Measurements from ENCODE around the gene LSP1.

Gene LSP1

DNA sequence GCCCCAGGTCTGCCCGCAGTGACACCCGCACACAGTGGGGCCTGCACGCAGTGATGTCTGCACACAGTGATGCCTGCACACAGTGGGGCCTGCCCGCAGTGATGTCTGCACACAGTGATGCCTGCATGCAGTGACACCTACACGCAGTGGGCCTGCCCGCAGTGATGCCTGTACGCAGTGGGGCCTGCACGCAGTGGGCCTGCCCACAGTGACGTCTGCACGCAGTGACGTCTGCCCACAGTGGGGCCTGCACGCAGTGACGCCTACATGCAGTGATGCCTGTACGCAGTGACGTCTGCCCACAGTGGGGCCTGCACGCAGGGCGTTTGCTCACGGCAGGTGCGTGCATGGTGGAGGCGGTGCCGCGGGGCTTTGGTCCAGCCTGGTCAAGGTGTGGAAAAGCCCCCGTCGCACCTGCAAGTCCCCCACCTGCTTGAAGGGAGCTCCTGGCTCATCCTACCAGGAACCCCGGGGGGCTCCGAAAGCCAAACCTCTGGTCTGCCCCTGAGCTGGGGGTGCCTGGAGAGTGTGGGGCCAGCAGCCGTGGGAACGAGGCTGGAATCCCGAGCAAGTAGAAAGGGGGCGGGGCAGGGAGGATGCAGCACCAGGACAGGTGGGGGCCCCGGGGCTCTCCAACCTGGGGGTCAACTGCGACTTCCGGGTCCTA lies 27.0 kb upstream of the LSP1 start:
- H4K20me1 ChIP-seq (ENCODE audit: insufficient read depth, low read length), result no peaks in the 10 kb centered on the region
- no peaks in the 10 kb centered on the region for H3K9me3 ChIP-seq (replicated peaks; ENCODE audit: insufficient read depth, low read length)
- no peak overlapping the region for H3K27ac ChIP-seq (ENCODE audit: low read length)
- H3F3A ChIP-seq (ENCODE audit: insufficient read depth, low read length), result no peaks in the 10 kb centered on the region
- no peak overlapping the region for H3K9ac ChIP-seq (ENCODE audit: low read length)
- H3K4me2 ChIP-seq (ENCODE audit: low read depth, low read length), result no peak overlapping the region
- H3K4me1 ChIP-seq (ENCODE audit: low read length), result no peaks in the 10 kb centered on the region
- TF ChIP-seq, protein P1, sequence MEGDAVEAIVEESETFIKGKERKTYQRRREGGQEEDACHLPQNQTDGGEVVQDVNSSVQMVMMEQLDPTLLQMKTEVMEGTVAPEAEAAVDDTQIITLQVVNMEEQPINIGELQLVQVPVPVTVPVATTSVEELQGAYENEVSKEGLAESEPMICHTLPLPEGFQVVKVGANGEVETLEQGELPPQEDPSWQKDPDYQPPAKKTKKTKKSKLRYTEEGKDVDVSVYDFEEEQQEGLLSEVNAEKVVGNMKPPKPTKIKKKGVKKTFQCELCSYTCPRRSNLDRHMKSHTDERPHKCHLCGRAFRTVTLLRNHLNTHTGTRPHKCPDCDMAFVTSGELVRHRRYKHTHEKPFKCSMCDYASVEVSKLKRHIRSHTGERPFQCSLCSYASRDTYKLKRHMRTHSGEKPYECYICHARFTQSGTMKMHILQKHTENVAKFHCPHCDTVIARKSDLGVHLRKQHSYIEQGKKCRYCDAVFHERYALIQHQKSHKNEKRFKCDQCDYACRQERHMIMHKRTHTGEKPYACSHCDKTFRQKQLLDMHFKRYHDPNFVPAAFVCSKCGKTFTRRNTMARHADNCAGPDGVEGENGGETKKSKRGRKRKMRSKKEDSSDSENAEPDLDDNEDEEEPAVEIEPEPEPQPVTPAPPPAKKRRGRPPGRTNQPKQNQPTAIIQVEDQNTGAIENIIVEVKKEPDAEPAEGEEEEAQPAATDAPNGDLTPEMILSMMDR (IDR thresholded peaks at IDR 0.05; ENCODE audit: low read length), result no peak
- no peaks in the 10 kb centered on the region for H3K36me3 ChIP-seq (replicated peaks; ENCODE audit: insufficient read depth, low read length)
- no peak overlapping the region for H2AFZ ChIP-seq (ENCODE audit: low read length)
- DNase-seq, result no peak
- no peak overlapping the region for H3K4me3 ChIP-seq (ENCODE audit: low read length)
- H3K27me3 ChIP-seq (replicated peaks; ENCODE audit: insufficient read depth, low read length), result peaks cover 85% of the 10 kb centered on the region
- no peaks in the 10 kb centered on the region for H3K79me2 ChIP-seq (ENCODE audit: low read length)
- no peaks in the 10 kb centered on the region for H3K9me2 ChIP-seq (replicated peaks; ENCODE audit: insufficient read depth, low read length)

DNA sequence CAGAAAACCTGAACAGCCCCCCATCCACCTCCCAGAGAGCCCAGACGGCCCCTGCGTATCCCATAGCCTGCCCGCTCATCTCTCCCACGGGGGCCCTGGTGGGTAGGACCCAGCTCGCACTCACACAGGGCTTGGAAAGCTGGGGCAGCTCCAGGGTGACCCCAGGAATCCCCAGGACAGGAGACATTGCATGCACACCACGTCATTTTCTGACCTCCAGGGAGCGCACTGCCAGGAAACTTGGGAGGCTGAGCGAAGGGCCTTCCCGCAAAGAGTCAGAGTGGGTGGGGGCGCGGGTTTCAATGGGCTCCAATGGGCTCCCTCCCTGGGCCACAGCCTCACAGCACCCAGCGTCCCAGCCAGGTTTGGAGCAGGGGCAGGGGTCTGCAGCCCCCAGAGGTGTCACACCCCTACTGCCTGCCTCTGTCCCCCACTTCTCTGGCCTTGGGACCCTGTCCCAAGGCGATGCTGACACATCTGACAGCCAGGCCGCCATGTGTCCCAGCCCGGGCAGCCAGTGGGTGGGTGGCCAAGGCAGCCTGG lies 26.3 kb upstream of the LSP1 start:
- Histone ChIP-seq H2AFZ (ENCODE audit: low read length) (no peak overlapping the region), H3K36me3 (replicated peaks; ENCODE audit: insufficient read depth, low read length) (no peaks in the 10 kb centered on the region), H3K27me3 (replicated peaks; ENCODE audit: insufficient read depth, low read length) (peaks cover 90% of the 10 kb centered on the region), H3K4me3 (ENCODE audit: low read length) (no peak overlapping the region), H3K9me2 (replicated peaks; ENCODE audit: insufficient read depth, low read length) (no peaks in the 10 kb centered on the region), H3K4me2 (ENCODE audit: low read depth, low read length) (no peak overlapping the region), H3K4me1 (ENCODE audit: low read length) (no peaks in the 10 kb centered on the region), H3K27ac (ENCODE audit: low read length) (no peak overlapping the region), H3F3A (ENCODE audit: insufficient read depth, low read length) (no peaks in the 10 kb centered on the region), H3K9ac (ENCODE audit: low read length) (no peak overlapping the region), H4K20me1 (ENCODE audit: insufficient read depth, low read length) (no peaks in the 10 kb centered on the region), H3K79me2 (ENCODE audit: low read length) (no peaks in the 10 kb centered on the region), H3K9me3 (replicated peaks; ENCODE audit: insufficient read depth, low read length) (no peaks in the 10 kb centered on the region)
- TF ChIP-seq EZH2phosphoT487 (IDR thresholded peaks at IDR 0.05; ENCODE audit: low read length), result no peak
- TF ChIP-seq, protein P1 (IDR thresholded peaks at IDR 0.05; ENCODE audit: low read length), result peak; percentile 19; the same call in 1 of the 2 replicates
- no peak for DNase-seq

DNA sequence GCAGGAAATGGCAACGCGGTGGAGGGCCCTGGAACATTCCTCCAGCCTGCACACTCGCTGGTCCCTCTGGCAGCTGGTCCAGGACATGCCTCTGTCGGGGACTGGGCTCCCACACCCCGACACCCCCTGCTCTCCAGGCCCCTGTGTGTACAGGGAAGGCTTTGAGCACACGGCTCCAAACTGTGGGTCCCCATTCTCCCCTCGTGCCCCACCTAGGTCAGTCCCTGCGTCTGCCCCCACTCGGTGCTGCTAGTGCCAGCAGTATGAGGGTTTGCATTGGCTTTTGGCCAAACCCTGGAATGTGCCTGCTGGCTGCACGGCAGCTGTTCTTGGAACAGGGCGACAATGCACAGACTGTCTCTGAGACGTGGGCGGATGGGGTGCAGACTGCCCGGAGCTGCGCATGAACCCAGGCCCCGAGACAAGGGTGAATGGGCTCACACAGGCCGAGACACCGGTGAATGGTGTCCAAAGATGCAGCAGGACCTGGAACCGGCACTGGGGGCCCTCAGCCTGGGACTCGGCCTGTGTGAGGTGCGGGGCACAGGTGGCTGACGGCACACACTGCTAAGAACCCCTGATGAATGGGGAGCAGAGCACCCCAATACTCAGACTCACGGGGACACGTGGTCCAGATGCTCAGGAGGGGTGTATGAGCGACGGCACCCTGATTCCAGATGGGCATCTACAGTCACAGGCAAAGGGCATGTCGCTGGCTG lies 25.6 kb upstream of the LSP1 start:
- Histone ChIP-seq H3K36me3 (replicated peaks; ENCODE audit: insufficient read depth, low read length) (no peaks in the 10 kb centered on the region), H2AFZ (ENCODE audit: low read length) (no peak overlapping the region), H3K4me3 (ENCODE audit: low read length) (no peak overlapping the region), H3K4me1 (ENCODE audit: low read length) (no peaks in the 10 kb centered on the region), H3K27ac (ENCODE audit: low read length) (no peak overlapping the region), H3F3A (ENCODE audit: insufficient read depth, low read length) (no peaks in the 10 kb centered on the region), H3K4me2 (ENCODE audit: low read depth, low read length) (no peak overlapping the region), H3K27me3 (replicated peaks; ENCODE audit: insufficient read depth, low read length) (peaks cover 96% of the 10 kb centered on the region), H3K79me2 (ENCODE audit: low read length) (no peaks in the 10 kb centered on the region), H3K9ac (ENCODE audit: low read length) (no peak overlapping the region), H3K9me3 (replicated peaks; ENCODE audit: insufficient read depth, low read length) (no peaks in the 10 kb centered on the region), H4K20me1 (ENCODE audit: insufficient read depth, low read length) (no peaks in the 10 kb centered on the region), H3K9me2 (replicated peaks; ENCODE audit: insufficient read depth, low read length) (no peaks in the 10 kb centered on the region)
- no peak for DNase-seq
- no peak for TF ChIP-seq EZH2phosphoT487 (IDR thresholded peaks at IDR 0.05; ENCODE audit: low read length)
- no peak for TF ChIP-seq EZH2 (optimal IDR thresholded peaks at IDR 0.05; ENCODE audit: low read depth, low read length)
- TF ChIP-seq, protein P1 (IDR thresholded peaks at IDR 0.05; ENCODE audit: low read length), result no peak

All from MM.1S (cell line).